ENCODE measurements around the gene CHRDL1.
"Not testable (repeated sequence)": the region's sequence is repeated elsewhere in the genome, so short reads cannot be mapped to it uniquely, and the experiment has no call there.

The CHRDL1 gene

GRCh38 chrX:110657073-110657472 is 138.5 kb downstream of the CHRDL1 start:
- DNase-seq (ENCODE audit: extremely low read depth, insufficient read length), result no peak
- Histone ChIP-seq H3K36me3 (ENCODE audit: control insufficient read depth, insufficient read depth, low read length) (no peaks in the 10 kb centered on the region), H3K4me3 (replicated peaks; ENCODE audit: low read depth, low read length) (no peak overlapping the region), H3K27me3 (replicated peaks; ENCODE audit: control insufficient read depth, insufficient read depth, low read length) (no peaks in the 10 kb centered on the region)
- no peak for TF ChIP-seq CTCF (IDR thresholded peaks at IDR 0.05; ENCODE audit: insufficient read depth, low read length, poor library complexity, severe bottlenecking)

- DNase-seq (ENCODE audit: extremely low read depth, insufficient read length); H3K36me3 ChIP-seq (ENCODE audit: control insufficient read depth, insufficient read depth, low read length); H3K27me3 ChIP-seq (replicated peaks; ENCODE audit: control insufficient read depth, insufficient read depth, low read length); H3K4me3 ChIP-seq (replicated peaks; ENCODE audit: low read depth, low read length): not testable (repeated sequence)
These were observed 141.3 kb downstream of the CHRDL1 start for GRCh38 chrX:110654280-110654679.

- Histone ChIP-seq H3K36me3 (ENCODE audit: control insufficient read depth, insufficient read depth, low read length) (no peaks in the 10 kb centered on the region), H3K27me3 (replicated peaks; ENCODE audit: control insufficient read depth, insufficient read depth, low read length) (no peaks in the 10 kb centered on the region), H3K4me3 (replicated peaks; ENCODE audit: low read depth, low read length) (no peak overlapping the region)
- TF ChIP-seq CTCF (IDR thresholded peaks at IDR 0.05; ENCODE audit: insufficient read depth, low read length, poor library complexity, severe bottlenecking), result no peak
- no peak for DNase-seq (ENCODE audit: extremely low read depth, insufficient read length)
These were observed 149.2 kb downstream of the CHRDL1 start for GRCh38 chrX:110646386-110646785.

Data from GM06990 (cell line).